ENCODE data around the gene MRPL37. TPM values are rescaled to one million over a fixed set of nuclear protein-coding genes. Genes with fewer than 3 reads are reported as not detected.

MRPL37 gene
- total RNA-seq, 1 experiment from 2014 or later = 138 TPM

- Histone ChIP-seq H3K27me3 (ENCODE audit: control insufficient read depth, insufficient read depth, low read length) (no peaks in the 10 kb centered on the region), H3K4me1 (ENCODE audit: control insufficient read depth, insufficient read depth, low read length) (no peaks in the 10 kb centered on the region), H3K9me3 (ENCODE audit: control insufficient read depth, insufficient read depth, low read depth, low read length) (no peaks in the 10 kb centered on the region), H3K36me3 (ENCODE audit: control insufficient read depth, insufficient read depth, low read length) (no peaks in the 10 kb centered on the region), H3K27ac (ENCODE audit: low read length) (no peak overlapping the region), H3K4me3 (ENCODE audit: low read depth in 2 of 2, low read length in 2 of 2) (no peak overlapping the region)
- ATAC-seq (no peak), DNase-seq (ENCODE audit: low read depth, low spot score) (no peak)
- BruUV-seq (replicated peaks) = no TSS peak
- in situ Hi-C loops (cut with HindIII; ENCODE audit: low pct_unique_long_range_greater_than_20kb, low sequenced_read_pairs) (no loop called here), intact Hi-C loops (cut with micrococcal nuclease; ENCODE audit: unreplicated experiment) (no loop called here)
- POLR2A ChIA-PET = interaction anchor here (0.9 kb wide), 1 partner anchor 12 kb away, joined by 17 read pairs; no protein-coding TSS in a partner anchor
- no peak for TF ChIP-seq POLR2AphosphoS5 (IDR thresholded peaks at IDR 0.05; ENCODE audit: low read depth, low read length)
- TF ChIP-seq SIN3A (IDR thresholded peaks at IDR 0.05; ENCODE audit: borderline replicate concordance, insufficient read depth, low read depth, low read length) = no peak
- TF ChIP-seq TCF7L2 (IDR thresholded peaks at IDR 0.05; ENCODE audit: low read depth, low read length) = no peak
- no peak for TF ChIP-seq REST (IDR thresholded peaks at IDR 0.05; ENCODE audit: insufficient read depth in 1 of 2, low read depth in 2 of 2, low read length in 1 of 2)
- TF ChIP-seq CTCF (IDR thresholded peaks at IDR 0.05) = no peak
- CTCF ChIA-PET = no interaction called here
Observed at GRCh38 chr1:54263601-54264226, 63.7 kb downstream of the MRPL37 start.

GRCh38 chr1:54265126-54265525, 65.2 kb downstream of the MRPL37 start:
- Histone ChIP-seq H3K4me1 (ENCODE audit: control insufficient read depth, insufficient read depth, low read length) (no peaks in the 10 kb centered on the region), H3K27ac (ENCODE audit: low read length) (no peak overlapping the region), H3K9me3 (ENCODE audit: control insufficient read depth, insufficient read depth, low read depth, low read length) (no peaks in the 10 kb centered on the region), H3K4me3 (ENCODE audit: low read depth in 2 of 2, low read length in 2 of 2) (no peak overlapping the region), H3K36me3 (ENCODE audit: control insufficient read depth, insufficient read depth, low read length) (no peaks in the 10 kb centered on the region), H3K27me3 (ENCODE audit: control insufficient read depth, insufficient read depth, low read length) (no peaks in the 10 kb centered on the region)
- no TSS peak for BruUV-seq (replicated peaks)
- CTCF ChIA-PET = no interaction called here
- ATAC-seq (no peak), DNase-seq (ENCODE audit: low read depth, low spot score) (no peak)
- TF ChIP-seq SIN3A (IDR thresholded peaks at IDR 0.05; ENCODE audit: borderline replicate concordance, insufficient read depth, low read depth, low read length) (no peak), CTCF (IDR thresholded peaks at IDR 0.05) (no peak), TCF7L2 (IDR thresholded peaks at IDR 0.05; ENCODE audit: low read depth, low read length) (no peak), POLR2AphosphoS5 (IDR thresholded peaks at IDR 0.05; ENCODE audit: low read depth, low read length) (no peak), REST (IDR thresholded peaks at IDR 0.05; ENCODE audit: insufficient read depth in 1 of 2, low read depth in 2 of 2, low read length in 1 of 2) (no peak)
- in situ Hi-C loops (cut with HindIII; ENCODE audit: low pct_unique_long_range_greater_than_20kb, low sequenced_read_pairs) (no loop called here), intact Hi-C loops (cut with micrococcal nuclease; ENCODE audit: unreplicated experiment) (no loop called here)
- POLR2A ChIA-PET = no interaction called here

All from Panc1 (cell line).